PFSK-1 (cell line): ENCODE results near the gene THBD.

ENCODE experiments used
- FOXP2 ChIP-seq: optimal IDR thresholded peaks from 2 replicates; pipeline ENCODE3; 2011; ENCODE audit warnings: borderline replicate concordance, control low read depth, inconsistent platforms; ENCODE audit not compliant: insufficient read depth; ENCODE audit errors: extremely low read length, extremely low read depth
- POLR2AphosphoS5 ChIP-seq: IDR thresholded peaks from 2 replicates; pipeline ENCODE4 v1.6.1; 2012; ENCODE audit warnings: low read depth, mild to moderate bottlenecking, control low read depth, low read length, moderate library complexity
- TAF1 ChIP-seq: IDR thresholded peaks from 2 replicates; pipeline ENCODE4 v1.6.1; 2012; ENCODE audit warnings: low read length, control low read depth, borderline replicate concordance; ENCODE audit not compliant: insufficient read depth
- TF ChIP-seq, protein P1 (sequence below), 2 experiments: IDR thresholded peaks; 2 replicates each; pipeline versions ENCODE4 v1.6.1 to v1.8.0; 2011 to 2012; ENCODE audit warnings: low read depth in 2 of 2, low read length in 2 of 2, control low read depth in 1 of 2, inconsistent platforms in 1 of 2, mild to moderate bottlenecking in 1 of 2, moderate library complexity in 1 of 2; ENCODE audit not compliant: insufficient read depth in 1 of 2

DNA sequence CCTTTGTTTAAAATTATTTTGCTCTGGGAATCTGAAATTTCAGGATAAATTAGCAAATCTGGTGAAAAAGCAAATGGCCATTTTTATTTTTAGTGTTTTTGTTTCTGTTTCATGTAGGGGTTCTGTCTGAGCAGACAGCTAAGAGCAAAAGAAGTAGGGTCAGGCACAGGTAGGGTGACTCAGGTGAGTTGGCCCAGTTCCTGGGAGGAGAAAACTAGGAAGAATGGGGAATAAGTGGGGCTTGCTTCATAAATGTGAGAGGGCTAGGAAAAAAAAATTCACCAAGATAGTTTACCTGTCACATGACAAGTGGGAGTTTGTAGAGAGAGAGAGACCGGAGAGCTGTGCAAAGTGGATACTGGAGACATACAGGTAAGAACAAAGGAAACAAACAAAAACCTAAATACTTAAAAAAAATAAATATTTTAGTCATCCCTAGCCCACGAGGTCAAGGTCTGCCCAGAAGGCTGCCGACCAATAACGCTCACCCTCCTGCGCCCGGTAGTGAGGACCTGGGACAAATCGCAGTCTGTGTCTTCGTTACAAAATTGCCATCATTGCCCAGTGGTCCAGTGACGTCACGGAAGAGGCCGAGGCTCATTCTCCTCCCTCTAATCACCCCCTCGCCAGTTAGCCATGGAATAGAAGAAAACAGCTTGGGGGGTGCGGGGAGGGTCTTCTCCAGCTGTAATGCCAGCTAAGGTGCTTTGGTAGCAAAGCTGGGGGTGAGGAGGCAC is 2.3 kb downstream of the THBD start:
- TF ChIP-seq POLR2AphosphoS5 (no peak), TAF1 (no peak), FOXP2 (no peak)
- TF ChIP-seq, protein P1, sequence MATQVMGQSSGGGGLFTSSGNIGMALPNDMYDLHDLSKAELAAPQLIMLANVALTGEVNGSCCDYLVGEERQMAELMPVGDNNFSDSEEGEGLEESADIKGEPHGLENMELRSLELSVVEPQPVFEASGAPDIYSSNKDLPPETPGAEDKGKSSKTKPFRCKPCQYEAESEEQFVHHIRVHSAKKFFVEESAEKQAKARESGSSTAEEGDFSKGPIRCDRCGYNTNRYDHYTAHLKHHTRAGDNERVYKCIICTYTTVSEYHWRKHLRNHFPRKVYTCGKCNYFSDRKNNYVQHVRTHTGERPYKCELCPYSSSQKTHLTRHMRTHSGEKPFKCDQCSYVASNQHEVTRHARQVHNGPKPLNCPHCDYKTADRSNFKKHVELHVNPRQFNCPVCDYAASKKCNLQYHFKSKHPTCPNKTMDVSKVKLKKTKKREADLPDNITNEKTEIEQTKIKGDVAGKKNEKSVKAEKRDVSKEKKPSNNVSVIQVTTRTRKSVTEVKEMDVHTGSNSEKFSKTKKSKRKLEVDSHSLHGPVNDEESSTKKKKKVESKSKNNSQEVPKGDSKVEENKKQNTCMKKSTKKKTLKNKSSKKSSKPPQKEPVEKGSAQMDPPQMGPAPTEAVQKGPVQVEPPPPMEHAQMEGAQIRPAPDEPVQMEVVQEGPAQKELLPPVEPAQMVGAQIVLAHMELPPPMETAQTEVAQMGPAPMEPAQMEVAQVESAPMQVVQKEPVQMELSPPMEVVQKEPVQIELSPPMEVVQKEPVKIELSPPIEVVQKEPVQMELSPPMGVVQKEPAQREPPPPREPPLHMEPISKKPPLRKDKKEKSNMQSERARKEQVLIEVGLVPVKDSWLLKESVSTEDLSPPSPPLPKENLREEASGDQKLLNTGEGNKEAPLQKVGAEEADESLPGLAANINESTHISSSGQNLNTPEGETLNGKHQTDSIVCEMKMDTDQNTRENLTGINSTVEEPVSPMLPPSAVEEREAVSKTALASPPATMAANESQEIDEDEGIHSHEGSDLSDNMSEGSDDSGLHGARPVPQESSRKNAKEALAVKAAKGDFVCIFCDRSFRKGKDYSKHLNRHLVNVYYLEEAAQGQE (IDR thresholded peaks at IDR 0.05; ENCODE audit: insufficient read depth in 1 of 2, low read depth in 2 of 2, low read length in 2 of 2): no peak
